SK-N-SH (cell line): ENCODE measurements around the gene ZFHX3. TPM values are rescaled to one million over a fixed set of nuclear protein-coding genes. Genes with fewer than 3 reads are reported as not detected.

Experiments used
- CTCF ChIA-PET: fragments of 300-600, 350-600 bp; formaldehyde crosslinking; extraction: SDS; loops from one replicate; lab custom pipeline; 2021; lab: Yijun Ruan, JAX
- POLR2A ChIA-PET: fragments of 350-600 bp; sonication (Branson Sonifier 250); formaldehyde crosslinking; extraction: SDS; loops from one replicate; lab custom pipeline; 2020; ENCODE audit warnings: antibody characterized with exemption, inconsistent platforms; lab: Yijun Ruan, JAX
- DNase-seq: peaks from one replicate; pipeline ENCODE4 v3.0.0; 2012
- H2AFZ ChIP-seq: fragments of 200-600 bp; sonication (generic); 2 replicates; pipeline ENCODE4 v1.8.1; 2016; ENCODE audit warnings: antibody characterized with exemption, mild to moderate bottlenecking, low read depth
- H3F3A ChIP-seq: fragments of 200-600 bp; sonication (generic); replicated peaks from 2 replicates; pipeline ENCODE3; 2016; ENCODE audit warnings: antibody characterized with exemption, mild to moderate bottlenecking; ENCODE audit not compliant: insufficient read depth
- H3K27ac ChIP-seq, 2 experiments: fragments of 200-500 bp in 1 of 2; fragments of 200-600 bp in 1 of 2; sonication (Bioruptor generic) in 1 of 2; sonication (generic), shearing (Covaris generic) in 1 of 2; 2 replicates each; pipeline versions ENCODE4 v1.5.1 to v1.6.1; 2014 to 2016; ENCODE audit warnings: low read depth in 2 of 2, inconsistent platforms in 1 of 2, low read length in 1 of 2, mild to moderate bottlenecking in 1 of 2, mixed read lengths in 1 of 2
- H3K27me3 ChIP-seq: fragments of 200-600 bp; sonication (generic), shearing (Covaris generic); 2 replicates; pipeline ENCODE4 v1.6.1; 2016; ENCODE audit warnings: mixed run types; ENCODE audit not compliant: insufficient read depth
- H3K36me3 ChIP-seq, 2 experiments: fragments of 200-500 bp in 1 of 2; fragments of 200-600 bp in 1 of 2; sonication (Bioruptor generic) in 1 of 2; sonication (generic) in 1 of 2; replicated peaks in 1 of 2; 2 replicates each; pipeline versions ENCODE3 to v1.5.1; 2014 to 2016; ENCODE audit warnings: low read length in 1 of 2, mild to moderate bottlenecking in 1 of 2; ENCODE audit not compliant: insufficient read depth in 2 of 2, control insufficient read depth in 1 of 2
- H3K4me1 ChIP-seq, 2 experiments: fragments of 200-500 bp in 1 of 2; fragments of 200-600 bp in 1 of 2; sonication (Bioruptor generic) in 1 of 2; sonication (generic), shearing (Covaris generic) in 1 of 2; 2 replicates each; pipeline versions ENCODE4 v1.5.1 to v1.6.1; 2014 to 2016; ENCODE audit warnings: low read depth in 1 of 2, low read length in 1 of 2, mixed run types in 1 of 2; ENCODE audit not compliant: insufficient read depth in 2 of 2, control insufficient read depth in 1 of 2
- H3K4me2 ChIP-seq: fragments of 200-600 bp; sonication (generic), shearing (Covaris generic); 2 replicates; pipeline ENCODE4 v1.6.1; 2017; ENCODE audit warnings: mixed run types
- H3K4me3 ChIP-seq, 2 experiments: fragments of 200-500 bp in 1 of 2; fragments of 200-600 bp in 1 of 2; sonication (Bioruptor generic) in 1 of 2; sonication (generic), shearing (Covaris generic) in 1 of 2; 2 replicates each; pipeline versions ENCODE4 v1.5.1 to v1.8.1; 2014 to 2016; ENCODE audit warnings: low read depth in 2 of 2, inconsistent platforms in 1 of 2, low read length in 1 of 2, mild to moderate bottlenecking in 1 of 2, mixed read lengths in 1 of 2, moderate library complexity in 1 of 2
- H3K79me2 ChIP-seq: fragments of 200-600 bp; sonication (generic); 2 replicates; pipeline ENCODE4 v1.8.1; 2017; ENCODE audit warnings: mild to moderate bottlenecking; ENCODE audit not compliant: insufficient read depth
- H3K9ac ChIP-seq: fragments of 200-600 bp; sonication (generic); 2 replicates; pipeline ENCODE4 v1.6.1; 2017; ENCODE audit warnings: mixed run types
- H3K9me2 ChIP-seq: fragments of 200-600 bp; sonication (generic); 2 replicates; pipeline ENCODE4 v1.6.1; 2017; ENCODE audit warnings: mixed run types
- H3K9me3 ChIP-seq: fragments of 200-600 bp; sonication (generic); 2 replicates; pipeline ENCODE4 v1.6.1; 2017; ENCODE audit warnings: mixed run types, mild to moderate bottlenecking, moderate library complexity
- H4K20me1 ChIP-seq: fragments of 200-600 bp; sonication (generic); 2 replicates; pipeline ENCODE4 v1.6.1; 2017; ENCODE audit warnings: mild to moderate bottlenecking, mixed run types; ENCODE audit not compliant: insufficient read depth
- CHD2 ChIP-seq: fragments of 150-350 bp; IDR thresholded peaks from 2 replicates; pipeline ENCODE4 v1.6.1; 2018; ENCODE audit warnings: low read length; ENCODE audit not compliant: partially characterized antibody
- CTCF ChIP-seq: fragments of 200-600 bp; sonication (generic); IDR thresholded peaks from 2 replicates; pipeline ENCODE4 v1.6.1; 2017; ENCODE audit warnings: antibody characterized with exemption, mild to moderate bottlenecking, moderate library complexity
- ELF1 ChIP-seq: IDR thresholded peaks from 2 replicates; pipeline ENCODE4 v1.4.0; 2012
- EZH2phosphoT487 ChIP-seq: fragments of 200-600 bp; sonication (generic); IDR thresholded peaks from 2 replicates; pipeline ENCODE4 v1.6.1; 2017; ENCODE audit warnings: low read depth, mixed run types, mild to moderate bottlenecking, antibody characterized with exemption, moderate library complexity, borderline replicate concordance
- FOXJ3 ChIP-seq: sonication (generic); formaldehyde crosslinking; IDR thresholded peaks from 2 replicates; pipeline ENCODE4 v1.5.1; 2020; ENCODE audit warnings: mild to moderate bottlenecking, missing genetic modification reagents
- FOXM1 ChIP-seq: IDR thresholded peaks from 2 replicates; pipeline ENCODE4 v1.4.0; 2012; ENCODE audit warnings: low read depth, mild to moderate bottlenecking
- GABPA ChIP-seq: IDR thresholded peaks from 2 replicates; pipeline ENCODE4 v1.4.0; 2012; ENCODE audit warnings: low read depth, mild to moderate bottlenecking
- GATA2 ChIP-seq: sonication (generic); formaldehyde crosslinking; IDR thresholded peaks from 2 replicates; pipeline ENCODE4 v1.5.0; 2020; ENCODE audit warnings: mild to moderate bottlenecking, missing genetic modification reagents
- JUND ChIP-seq: IDR thresholded peaks from 2 replicates; pipeline ENCODE4 v1.4.0; 2012
- MXI1 ChIP-seq: IDR thresholded peaks from 2 replicates; pipeline ENCODE4 v1.6.1; 2012; ENCODE audit warnings: mild to moderate bottlenecking, low read depth, low read length, improper control_type of control experiment
- NFIC ChIP-seq: IDR thresholded peaks from 2 replicates; pipeline ENCODE4 v1.4.0; 2012; ENCODE audit warnings: borderline replicate concordance
- RCOR1 ChIP-seq: fragments of 150-350 bp; IDR thresholded peaks from 2 replicates; pipeline ENCODE4 v1.6.1; 2017; ENCODE audit warnings: antibody characterized with exemption, low read length
- REST ChIP-seq: IDR thresholded peaks from 2 replicates; pipeline ENCODE4 v1.6.1; 2012; ENCODE audit warnings: mild to moderate bottlenecking, low read depth, low read length, moderate library complexity
- RXRA ChIP-seq: IDR thresholded peaks from 2 replicates; pipeline ENCODE4 v1.4.0; 2012; ENCODE audit warnings: low read depth, mild to moderate bottlenecking, borderline replicate concordance
- SIN3A ChIP-seq: IDR thresholded peaks from 2 replicates; pipeline ENCODE4 v1.6.1; 2012; ENCODE audit warnings: low read depth, mild to moderate bottlenecking, low read length, moderate library complexity, borderline replicate concordance
- SMC3 ChIP-seq: IDR thresholded peaks from 2 replicates; pipeline ENCODE4 v1.6.1; 2012; ENCODE audit warnings: low read depth, low read length, improper control_type of control experiment
- TAF1 ChIP-seq: IDR thresholded peaks from 2 replicates; pipeline ENCODE4 v1.6.1; 2012; ENCODE audit warnings: low read depth, mild to moderate bottlenecking, low read length, moderate library complexity, borderline replicate concordance
- TCF12 ChIP-seq: IDR thresholded peaks from 2 replicates; pipeline ENCODE4 v1.4.0; 2012
- ZBTB33 ChIP-seq: IDR thresholded peaks from 2 replicates; pipeline ENCODE4 v1.4.0; 2012; ENCODE audit warnings: low read depth, borderline replicate concordance
- WGBS: methylation state at CpG from one replicate; pipeline ENCODE4 v1.1.6; 2017; ENCODE audit warnings: low lambda C conversion rate; 5-methylcytosine and 5-hydroxymethylcytosine counted together
- polyA plus RNA-seq, 3 experiments: library from polyadenylated mRNA; depleted of rRNA; stranded (reverse); fragments of >200 nt; gene quantifications; 2 replicates each; pipeline ENCODE4 v1.2.3, GENCODE V29; 2012

Gene ZFHX3
- polyA plus RNA-seq, 1 of the 3 experiments (the other 2 are of a cell fraction): 2.0 TPM

GRCh38 chr16:72835086-72835485 is 212.8 kb downstream of the ZFHX3 start:
- Histone ChIP-seq H3K9me2 (no peaks in the 10 kb centered on the region), H3K4me1 (peaks cover 3 to 19% of the 10 kb centered on the region in 2 experiments; a peak in 3 of 4 replicates), H3K27me3 (no peaks in the 10 kb centered on the region), H3K4me2 (no peak overlapping the region), H3K36me3 (no peaks in the 10 kb centered on the region), H3K27ac (no peak overlapping the region), H3F3A (peaks cover 5% of the 10 kb centered on the region), H3K79me2 (peaks cover 34% of the 10 kb centered on the region; the same call in 1 of the 2 replicates), H3K9ac (no peak overlapping the region), H4K20me1 (no peaks in the 10 kb centered on the region), H3K9me3 (no peaks in the 10 kb centered on the region), H3K4me3 (no peak overlapping the region), H2AFZ (no peak overlapping the region)
- DNase-seq: no peak
- CTCF ChIA-PET: interaction anchor here (0.9 to 4.9 kb wide), 6 partner anchors 11 to 1044 kb away, joined by 3 to 82 read pairs (median 4); partner anchors contain the start of gene ZFHX3
- 95% methylated on average over 7 of the region's 7 CpGs for WGBS
- POLR2A ChIA-PET: no interaction called here
- TF ChIP-seq TCF12 (no peak), REST (no peak)

DNA sequence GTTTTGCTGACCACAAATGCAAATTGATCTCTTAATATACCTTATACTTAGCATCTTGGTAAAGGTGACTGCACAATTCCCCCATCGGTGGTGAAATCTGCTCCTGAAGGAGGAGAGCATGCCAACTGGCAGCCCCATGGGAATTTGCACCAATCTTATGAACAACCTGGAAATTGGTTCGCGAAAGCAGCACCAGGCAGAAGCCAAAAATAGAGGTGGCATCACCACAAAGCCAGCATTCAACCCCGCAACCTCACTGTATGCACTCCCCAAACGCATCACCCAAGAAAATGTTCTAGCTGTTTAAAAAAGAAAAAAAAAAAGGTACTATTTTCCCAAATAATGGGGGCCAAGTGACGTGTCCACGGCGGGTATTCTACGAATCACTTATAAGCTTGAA is 213.4 kb downstream of the ZFHX3 start:
- no peak overlapping the region for H3K4me3 ChIP-seq
- no peak for TF ChIP-seq SIN3A
- no peak for TF ChIP-seq CHD2
- TF ChIP-seq RCOR1: no peak
- TF ChIP-seq ELF1: no peak
- no peak for TF ChIP-seq CTCF
- no peak for TF ChIP-seq TAF1
- TF ChIP-seq GATA2 (CRISPR knock-in tag): no peak
- no peak for TF ChIP-seq TCF12
- TF ChIP-seq NFIC: no peak
- no peak for TF ChIP-seq SMC3
- TF ChIP-seq ZBTB33: no peak
- TF ChIP-seq EZH2phosphoT487: no peak
- TF ChIP-seq GABPA: no peak
- TF ChIP-seq JUND: no peak
- TF ChIP-seq FOXJ3 (CRISPR knock-in tag): no peak
- TF ChIP-seq MXI1: no peak
- TF ChIP-seq FOXM1: no peak
- TF ChIP-seq RXRA: no peak
- TF ChIP-seq, all 33 proteins: peak for 0
- no peak overlapping the region for H3K27ac ChIP-seq
- no peaks in the 10 kb centered on the region for H3K9me2 ChIP-seq
- H3K27me3 ChIP-seq: no peaks in the 10 kb centered on the region
- no peak overlapping the region for H2AFZ ChIP-seq
- peaks cover 5% of the 10 kb centered on the region for H3F3A ChIP-seq
- no peak overlapping the region for H3K9ac ChIP-seq
- DNase-seq: no peak
- no peak overlapping the region for H3K4me2 ChIP-seq
- ChIA-PET CTCF (interaction anchor here (0.7 to 4.9 kb wide), 8 partner anchors 11 to 1200 kb away, joined by 3 to 82 read pairs (median 8); partner anchors contain the start of gene ZFHX3), POLR2A (no interaction called here)
- peaks cover 3 to 13% of the 10 kb centered on the region in 2 experiments; a peak in 3 of 4 replicates for H3K4me1 ChIP-seq
- peaks cover 31% of the 10 kb centered on the region; the same call in 1 of the 2 replicates for H3K79me2 ChIP-seq
- WGBS: 97% methylated on average over 9 of the region's 9 CpGs
- no peaks in the 10 kb centered on the region for H4K20me1 ChIP-seq
- H3K36me3 ChIP-seq: peaks cover 2 to 4% of the 10 kb centered on the region in 2 experiments
- no peaks in the 10 kb centered on the region for H3K9me3 ChIP-seq
